Stimulated activated naive B cell treated with anti-CD40 and anti-IgM and Interleukin-4, amounts not matched to agents 10 μg/mL and 1 μg/mL and 100 μg/mL, for 72 hours (primary cell): ENCODE measurements around the gene GRK4.

Experiments
- ATAC-seq, 2 donors: fragments of 150-1000 bp; cut with Tn5 transposase; replicated peaks; 2 replicates each; pipeline ENCODE4 v1.10.0; 2021; ENCODE audit warnings: moderate library complexity in 1 of 2
- DNase-seq: peaks from one replicate; pipeline ENCODE4 v3.0.0; 2021
- H3K27ac Mint-ChIP-seq: one replicate; pipeline ENCODE4 v1.8.0; 2022; ENCODE audit warnings: mild to moderate bottlenecking, mixed read lengths
- H3K27me3 Mint-ChIP-seq, 2 donors: one replicate each; pipeline ENCODE4 v1.8.0; 2022; ENCODE audit warnings: mixed read lengths in 2 of 2
- H3K36me3 Mint-ChIP-seq, 2 donors: one replicate each; pipeline ENCODE4 v1.8.0; 2022; ENCODE audit warnings: mixed read lengths in 2 of 2, mild to moderate bottlenecking in 1 of 2
- H3K4me1 Mint-ChIP-seq, 2 donors: one replicate each; pipeline ENCODE4 v1.8.0; 2022; ENCODE audit warnings: mixed read lengths in 2 of 2, mild to moderate bottlenecking in 1 of 2
- H3K4me3 Mint-ChIP-seq, 2 donors: one replicate each; pipeline ENCODE4 v1.8.0; 2022; ENCODE audit warnings: mild to moderate bottlenecking in 2 of 2, mixed read lengths in 2 of 2, moderate library complexity in 1 of 2
- H3K9me3 Mint-ChIP-seq, 2 donors: one replicate each; pipeline ENCODE4 v1.8.0; 2022; ENCODE audit warnings: mixed read lengths in 2 of 2, mild to moderate bottlenecking in 1 of 2

Gene GRK4

GRCh38 chr4:3073158-3074077 is 110.0 kb downstream of the GRK4 start:
- no peak for DNase-seq
- Mint-ChIP-seq H3K9me3 (no peaks in the 10 kb centered on the region), H3K27me3 (no peaks in the 10 kb centered on the region), H3K36me3 (peaks cover 21 to 32% of the 10 kb centered on the region in 2 donors), H3K27ac (peak overlapping the region; percentile 73), H3K4me1 (peaks cover 17 to 24% of the 10 kb centered on the region in 2 donors), H3K4me3 (peak overlapping the region; percentile 88 to 93)
- ATAC-seq: peak in 1 of 2 donors; percentile 33

GRCh38 chr4:3074078-3074845 is 110.9 kb downstream of the GRK4 start, which contains the start of the genes HTT and HTT-AS:
Gene HTT (plus strand): TSS chr4:3074681. CDS start chr4:3074826, 145 bp downstream.
Gene HTT-AS (minus strand): TSS chr4:3074538.
- Mint-ChIP-seq H3K4me3 (peak within 1 kb of the TSS; percentile 88 to 93), H3K27ac (peak within 1 kb of the TSS; percentile 99), H3K36me3 (peaks cover 25 to 36% of the 10 kb centered on the region in 2 donors), H3K27me3 (no peaks in the 10 kb centered on the region), H3K4me1 (peaks cover 22 to 33% of the 10 kb centered on the region in 2 donors), H3K9me3 (no peaks in the 10 kb centered on the region)
- ATAC-seq (peak; percentile 79 to 83), DNase-seq (peak; percentile 95)

- ATAC-seq (peak; percentile 6 to 13), DNase-seq (peak; percentile 61)
- Mint-ChIP-seq H3K36me3 (peaks cover 26 to 38% of the 10 kb centered on the region in 2 donors), H3K27me3 (no peaks in the 10 kb centered on the region), H3K27ac (peak overlapping the region; percentile 99), H3K9me3 (no peaks in the 10 kb centered on the region), H3K4me3 (peak overlapping the region; percentile 88 to 89), H3K4me1 (peaks cover 26 to 40% of the 10 kb centered on the region in 2 donors)
Observed at GRCh38 chr4:3074846-3075651, 111.7 kb downstream of the GRK4 start.

GRCh38 chr4:3075652-3075981 is 112.2 kb downstream of the GRK4 start:
- Mint-ChIP-seq H3K27me3 (no peaks in the 10 kb centered on the region), H3K4me3 (peak overlapping the region; percentile 88 to 89)
- no peak for ATAC-seq

GRCh38 chr4:3077796-3078195 is 114.4 kb downstream of the GRK4 start:
- DNase-seq: peak; percentile 71
- H3K27ac Mint-ChIP-seq: peak overlapping the region; percentile 97
- H3K27me3 Mint-ChIP-seq: no peaks in the 10 kb centered on the region
- H3K4me1 Mint-ChIP-seq: peaks cover 26 to 50% of the 10 kb centered on the region in 2 donors
- peak overlapping the region; percentile 47 to 73 for H3K4me3 Mint-ChIP-seq
- peak; percentile 58 to 59 for ATAC-seq
- H3K36me3 Mint-ChIP-seq: peaks cover 27 to 47% of the 10 kb centered on the region in 2 donors
- H3K9me3 Mint-ChIP-seq: no peaks in the 10 kb centered on the region

More at GRCh38 chr4:3075652-3075981, 112.2 kb downstream of the GRK4 start:
- Mint-ChIP-seq H3K27ac (peak overlapping the region; percentile 99), H3K9me3 (no peaks in the 10 kb centered on the region), H3K4me1 (peaks cover 25 to 40% of the 10 kb centered on the region in 2 donors), H3K36me3 (peaks cover 29 to 42% of the 10 kb centered on the region in 2 donors)
- no peak for DNase-seq

GRCh38 chr4:3079694-3080123 is 116.3 kb downstream of the GRK4 start:
- Mint-ChIP-seq H3K27ac (peak overlapping the region; percentile 95), H3K27me3 (no peaks in the 10 kb centered on the region), H3K36me3 (peaks cover 38 to 58% of the 10 kb centered on the region in 2 donors), H3K4me1 (peaks cover 34 to 64% of the 10 kb centered on the region in 2 donors), H3K9me3 (peaks cover 0 to 2% of the 10 kb centered on the region in 2 donors), H3K4me3 (peak overlapping the region; percentile 34 to 58)
- ATAC-seq: peak; percentile 65 to 70
- peak; percentile 61 for DNase-seq

GRCh38 chr4:3082925-3083515 is 119.6 kb downstream of the GRK4 start:
- ATAC-seq (no peak), DNase-seq (no peak)
- peaks cover 0 to 2% of the 10 kb centered on the region in 2 donors for H3K9me3 Mint-ChIP-seq
- peak overlapping the region; percentile 2 for H3K4me3 Mint-ChIP-seq
- peaks cover 34 to 67% of the 10 kb centered on the region in 2 donors for H3K4me1 Mint-ChIP-seq
- peak overlapping the region; percentile 4 for H3K27ac Mint-ChIP-seq
- H3K27me3 Mint-ChIP-seq: no peaks in the 10 kb centered on the region
- H3K36me3 Mint-ChIP-seq: peaks cover 41 to 58% of the 10 kb centered on the region in 2 donors

GRCh38 chr4:3083732-3084131 is 120.4 kb downstream of the GRK4 start:
- peaks cover 30 to 59% of the 10 kb centered on the region in 2 donors for H3K4me1 Mint-ChIP-seq
- peak overlapping the region; percentile 56 for H3K4me3 Mint-ChIP-seq
- H3K27me3 Mint-ChIP-seq: no peaks in the 10 kb centered on the region
- H3K36me3 Mint-ChIP-seq: peaks cover 45 to 60% of the 10 kb centered on the region in 2 donors
- peaks cover 0 to 2% of the 10 kb centered on the region in 2 donors for H3K9me3 Mint-ChIP-seq
- H3K27ac Mint-ChIP-seq: peak overlapping the region; percentile 1
- DNase-seq: no peak
- no peak for ATAC-seq

GRCh38 chr4:3085948-3086670 is 122.7 kb downstream of the GRK4 start:
- H3K27me3 Mint-ChIP-seq: no peaks in the 10 kb centered on the region
- H3K4me3 Mint-ChIP-seq: peak overlapping the region in 1 of 2 donors; percentile 22
- DNase-seq: no peak
- H3K9me3 Mint-ChIP-seq: peaks cover 0 to 2% of the 10 kb centered on the region in 2 donors
- no peak for ATAC-seq
- H3K27ac Mint-ChIP-seq: peak overlapping the region; percentile 47
- H3K36me3 Mint-ChIP-seq: peaks cover 46 to 48% of the 10 kb centered on the region in 2 donors
- peaks cover 28 to 64% of the 10 kb centered on the region in 2 donors for H3K4me1 Mint-ChIP-seq

GRCh38 chr4:3087115-3087797 is 123.9 kb downstream of the GRK4 start:
- no peak for ATAC-seq
- Mint-ChIP-seq H3K27me3 (no peaks in the 10 kb centered on the region), H3K36me3 (peaks cover 46 to 48% of the 10 kb centered on the region in 2 donors), H3K4me3 (no peak overlapping the region), H3K9me3 (peaks cover 0 to 2% of the 10 kb centered on the region in 2 donors), H3K27ac (peak overlapping the region; percentile 37), H3K4me1 (peaks cover 28 to 60% of the 10 kb centered on the region in 2 donors)
- no peak for DNase-seq
